Subcutaneous preadipocyte (primary cell): ENCODE measurements around the gene ZNF77. TPM values are rescaled to one million over a fixed set of nuclear protein-coding genes. Genes with fewer than 3 reads are reported as not detected.

ENCODE experiments used
- total RNA-seq: library from RNA; depleted of rRNA; stranded (reverse); fragments of >200 nt; gene quantifications from 2 replicates; pipeline ENCODE4 v1.2.3, GENCODE V29; 2012

Gene ZNF77
- total RNA-seq = 3.3 and 4.1 TPM in 2 replicates

GRCh38 chr19:2944775-2945574 lies at the start of gene ZNF77:
Gene ZNF77, minus strand, starts transcription at chr19:2944971. Its CDS starts 131 bp downstream, at chr19:2944840.

GRCh38 chr19:2977001-2977745 lies 32.4 kb upstream of the ZNF77 start, which contains the start of gene TLE6:
Gene TLE6, plus strand, starts transcription at chr19:2977564. Its CDS starts 670 bp downstream, at chr19:2978234.

GRCh38 chr19:2900296-2901252 lies 44.2 kb downstream of the ZNF77 start, which contains the start of gene ZNF57:
Gene ZNF57, plus strand, starts transcription at chr19:2900928. Its CDS starts 118 bp downstream, at chr19:2901046.

Other genes with a start within 250 kb of the ZNF77 start
- gene GNG7, start 242.3 kb downstream of the ZNF77 start, total RNA-seq = under 0.01 TPM in 2 replicates
- gene DIRAS1, start 223.6 kb downstream of the ZNF77 start, total RNA-seq = 0.78 and 3.7 TPM in 2 replicates
- 23.1 and 28.7 TPM in 2 replicates for gene SLC39A3, start 205.0 kb downstream of the ZNF77 start, total RNA-seq
- gene SGTA, start 161.7 kb downstream of the ZNF77 start, total RNA-seq = 47.0 and 53.6 TPM in 2 replicates
- 117 and 131 TPM in 2 replicates for gene THOP1, start 159.5 kb downstream of the ZNF77 start, total RNA-seq
- 1.6 and 2.9 TPM in 2 replicates for gene ZNF554, start 125.1 kb downstream of the ZNF77 start, total RNA-seq
- 4.0 and 4.3 TPM in 2 replicates for gene ZNF555, start 103.5 kb downstream of the ZNF77 start, total RNA-seq
- not detected in 2 replicates for gene ZNF556, start 77.6 kb downstream of the ZNF77 start, total RNA-seq
- 4.4 and 5.1 TPM in 2 replicates for gene ZNF57, start 44.0 kb downstream of the ZNF77 start, total RNA-seq
- 0.73 TPM in 1 of 2 replicates, not detected in the other for gene TLE6, start 32.6 kb upstream of the ZNF77 start, total RNA-seq
- 0.39 and 1.5 TPM in 2 replicates for gene TLE2, start 84.3 kb upstream of the ZNF77 start, total RNA-seq
- 151 and 166 TPM in 2 replicates for gene TLE5, start 117.5 kb upstream of the ZNF77 start, total RNA-seq
- gene GNA11, start 149.4 kb upstream of the ZNF77 start, total RNA-seq = 50.0 and 71.9 TPM in 2 replicates
- gene GNA15, start 191.1 kb upstream of the ZNF77 start, total RNA-seq = not detected in 2 replicates
- gene S1PR4, start 233.8 kb upstream of the ZNF77 start, total RNA-seq = not detected in 2 replicates
- 54.7 and 73.5 TPM in 2 replicates for gene NCLN, start 241.0 kb upstream of the ZNF77 start, total RNA-seq